ENCODE data around the gene ELL.

The ELL gene

GRCh38 chr19:18445262-18445948 lies 76.5 kb downstream of the ELL start:
- no peak for DNase-seq

- no peak for DNase-seq
Measured at GRCh38 chr19:18444513-18444912, 77.4 kb downstream of the ELL start.

- DNase-seq, result no peak
Measured at GRCh38 chr19:18443831-18444230, 78.0 kb downstream of the ELL start.

- no peak for DNase-seq
Measured at GRCh38 chr19:18443406-18443805, 78.5 kb downstream of the ELL start.

- no peak for DNase-seq
Measured at GRCh38 chr19:18442941-18443340, 78.9 kb downstream of the ELL start.

- no peak for DNase-seq
Measured at GRCh38 chr19:18441804-18442788, 79.8 kb downstream of the ELL start.

GRCh38 chr19:18440936-18441803 lies 80.7 kb downstream of the ELL start:
- DNase-seq, result no peak

GRCh38 chr19:18440415-18440877 lies 81.4 kb downstream of the ELL start:
- no peak for DNase-seq

- no peak for DNase-seq
Measured at GRCh38 chr19:18439910-18440237, 82.0 kb downstream of the ELL start.

- DNase-seq, result no peak
Measured at GRCh38 chr19:18439025-18439909, 82.6 kb downstream of the ELL start.

- DNase-seq, result no peak
Measured at GRCh38 chr19:18438331-18439024, 83.4 kb downstream of the ELL start.

GRCh38 chr19:18437491-18438330 lies 84.2 kb downstream of the ELL start, which contains the start of gene ISYNA1:
Gene ISYNA1, minus strand, starts transcription at chr19:18438133. Its CDS starts 154 bp downstream, at chr19:18437979.
- DNase-seq, result peak in 2 of 14 donors; percentile 10 to 52

GRCh38 chr19:18436671-18437490 lies 85.0 kb downstream of the ELL start:
- peak in 4 of 14 donors; percentile 26 to 39 (median 31) for DNase-seq

GRCh38 chr19:18435842-18436670 lies 85.8 kb downstream of the ELL start:
- DNase-seq, result no peak

GRCh38 chr19:18435178-18435841 lies 86.6 kb downstream of the ELL start:
- DNase-seq, result no peak

- DNase-seq, result no peak
Measured at GRCh38 chr19:18434411-18435175, 87.3 kb downstream of the ELL start.
